Panc1 (cell line): ENCODE measurements around the gene GNL1. TPM values are rescaled to one million over a fixed set of nuclear protein-coding genes. Genes with fewer than 3 reads are reported as not detected.

Experiments used
- ATAC-seq: fragments of 200-7000 bp; cut with Tn5 transposase; 2 replicates; pipeline ENCODE4 v1.9.1; 2020; ENCODE audit warnings: mild to moderate bottlenecking, moderate library complexity
- BruUV-seq: library from RNA; stranded (reverse); fragments of 400-500 nt; replicated peaks from 2 replicates; lab custom pipeline; 2021; lab: Mats Ljungman, UMichigan
- CTCF ChIA-PET: fragments of 300-600 bp; sonication (Branson Sonifier 250); formaldehyde crosslinking; loops from one replicate; lab custom pipeline; 2022; ENCODE audit warnings: antibody characterized with exemption; lab: Charles Lee
- POLR2A ChIA-PET: fragments of 300-600 bp; sonication (Branson Sonifier 250); formaldehyde crosslinking; loops from one replicate; lab custom pipeline; 2022; ENCODE audit warnings: antibody characterized with exemption; lab: Charles Lee
- DNase-seq: peaks from one replicate; pipeline ENCODE4 v3.0.0-alpha.2; 2010; ENCODE audit warnings: low read depth, low spot score
- H3K27ac ChIP-seq: 2 replicates; pipeline ENCODE4 v1.5.1; 2011; ENCODE audit warnings: mild to moderate bottlenecking, low read length, inconsistent platforms
- H3K27me3 ChIP-seq: fragments of 200-500 bp; sonication (Bioruptor generic); 2 replicates; pipeline ENCODE4 v1.6.0; 2014; ENCODE audit warnings: low read length, inconsistent platforms; ENCODE audit not compliant: control insufficient read depth, insufficient read depth
- H3K36me3 ChIP-seq: fragments of 200-500 bp; sonication (Bioruptor generic); 2 replicates; pipeline ENCODE4 v1.5.1; 2014; ENCODE audit warnings: inconsistent platforms, mild to moderate bottlenecking, low read length, moderate library complexity; ENCODE audit not compliant: control insufficient read depth, insufficient read depth
- H3K4me1 ChIP-seq: 2 replicates; pipeline ENCODE4 v1.5.1; 2011; ENCODE audit warnings: inconsistent platforms, mild to moderate bottlenecking, low read length, moderate library complexity; ENCODE audit not compliant: control insufficient read depth, insufficient read depth
- H3K4me3 ChIP-seq, 2 experiments: 2 replicates each; pipeline ENCODE4 v1.5.1; 2011 to 2012; ENCODE audit warnings: low read depth in 2 of 2, low read length in 2 of 2, mild to moderate bottlenecking in 2 of 2, inconsistent platforms in 1 of 2, moderate library complexity in 1 of 2
- H3K9me3 ChIP-seq: fragments of 200-500 bp; sonication (Bioruptor generic); 2 replicates; pipeline ENCODE4 v1.5.1; 2014; ENCODE audit warnings: low read depth, mild to moderate bottlenecking, inconsistent platforms, low read length, moderate library complexity; ENCODE audit not compliant: control insufficient read depth, insufficient read depth
- POLR2AphosphoS5 ChIP-seq: IDR thresholded peaks from 2 replicates; pipeline ENCODE4 v1.6.1; 2012; ENCODE audit warnings: mild to moderate bottlenecking, low read depth, low read length, moderate library complexity
- REST ChIP-seq, 2 experiments: IDR thresholded peaks; 2 replicates each; pipeline ENCODE4 v1.6.1; 2011 to 2012; ENCODE audit warnings: low read depth in 2 of 2, control low read depth in 1 of 2, low read length in 1 of 2, mild to moderate bottlenecking in 1 of 2, moderate library complexity in 1 of 2; ENCODE audit not compliant: insufficient read depth in 1 of 2
- SIN3A ChIP-seq: IDR thresholded peaks from 2 replicates; pipeline ENCODE4 v1.6.1; 2012; ENCODE audit warnings: low read depth, mild to moderate bottlenecking, low read length, moderate library complexity, borderline replicate concordance; ENCODE audit not compliant: insufficient read depth
- TCF7L2 ChIP-seq: IDR thresholded peaks from 2 replicates; pipeline ENCODE4 v1.6.1; 2011; ENCODE audit warnings: mild to moderate bottlenecking, low read depth, low read length, inconsistent platforms
- in situ Hi-C: cut with HindIII; loops from 2 replicates; pipeline ENCODE4 v1.10.0; 2016; ENCODE audit warnings: low sequenced_read_pairs, low pct_unique_long_range_greater_than_20kb
- intact Hi-C: fragments of 100-400 bp; cut with micrococcal nuclease; formaldehyde crosslinking; loops from one replicate; pipeline ENCODE4 v1.10.0; 2022; ENCODE audit not compliant: unreplicated experiment
- total RNA-seq: library from RNA; stranded (reverse); gene quantifications from one replicate; pipeline ENCODE4 v1.2.1, GENCODE V29; 2021; ENCODE audit not compliant: unreplicated experiment
- TF ChIP-seq, protein P1 (sequence below): fragments of 450-650 bp; IDR thresholded peaks from 2 replicates; pipeline ENCODE4 v1.5.1; 2017; ENCODE audit warnings: mild to moderate bottlenecking

Gene GNL1
- total RNA-seq, 1 experiment from 2014 or later, result 90.6 TPM

DNA sequence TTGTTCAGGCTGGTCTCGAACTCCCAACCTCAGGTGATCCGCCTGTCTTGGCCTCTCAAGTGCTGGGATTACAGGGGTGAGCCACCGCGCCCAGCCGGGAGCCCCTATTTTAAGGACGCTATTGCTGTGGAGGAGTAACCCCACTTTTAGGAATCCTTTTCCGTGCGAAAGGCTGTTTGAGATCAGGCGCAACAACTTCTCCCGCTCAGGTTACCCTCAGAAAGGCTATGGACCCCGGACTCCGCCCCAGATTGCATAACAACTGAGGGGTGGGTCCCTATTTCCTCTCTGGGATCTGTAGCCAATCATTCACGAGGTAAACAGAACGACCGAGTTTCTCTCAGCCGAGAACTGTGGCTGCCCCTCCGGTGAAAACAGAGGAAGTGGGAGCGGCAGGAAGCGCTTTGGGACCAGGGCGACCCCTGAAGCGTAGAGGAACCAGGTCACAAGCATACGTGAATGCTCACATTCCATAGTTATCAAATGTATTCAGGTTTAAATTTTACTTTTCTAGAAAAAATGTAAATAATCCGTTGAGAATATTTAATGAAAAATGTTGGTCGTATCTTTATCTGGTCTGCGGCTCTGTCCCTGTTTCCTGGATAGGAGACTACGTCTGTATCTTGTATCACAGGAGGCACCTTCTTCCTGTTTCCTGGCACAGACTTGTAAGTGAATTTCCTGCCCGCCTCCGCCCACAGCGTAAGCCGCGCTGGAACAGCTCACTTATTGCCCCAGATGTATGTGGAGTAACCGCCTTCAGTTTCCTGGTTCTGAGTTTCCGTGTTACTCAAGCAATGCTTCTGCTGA, 40.1 kb downstream of the GNL1 start:
- no peak for TF ChIP-seq SIN3A
- TF ChIP-seq, protein P1, sequence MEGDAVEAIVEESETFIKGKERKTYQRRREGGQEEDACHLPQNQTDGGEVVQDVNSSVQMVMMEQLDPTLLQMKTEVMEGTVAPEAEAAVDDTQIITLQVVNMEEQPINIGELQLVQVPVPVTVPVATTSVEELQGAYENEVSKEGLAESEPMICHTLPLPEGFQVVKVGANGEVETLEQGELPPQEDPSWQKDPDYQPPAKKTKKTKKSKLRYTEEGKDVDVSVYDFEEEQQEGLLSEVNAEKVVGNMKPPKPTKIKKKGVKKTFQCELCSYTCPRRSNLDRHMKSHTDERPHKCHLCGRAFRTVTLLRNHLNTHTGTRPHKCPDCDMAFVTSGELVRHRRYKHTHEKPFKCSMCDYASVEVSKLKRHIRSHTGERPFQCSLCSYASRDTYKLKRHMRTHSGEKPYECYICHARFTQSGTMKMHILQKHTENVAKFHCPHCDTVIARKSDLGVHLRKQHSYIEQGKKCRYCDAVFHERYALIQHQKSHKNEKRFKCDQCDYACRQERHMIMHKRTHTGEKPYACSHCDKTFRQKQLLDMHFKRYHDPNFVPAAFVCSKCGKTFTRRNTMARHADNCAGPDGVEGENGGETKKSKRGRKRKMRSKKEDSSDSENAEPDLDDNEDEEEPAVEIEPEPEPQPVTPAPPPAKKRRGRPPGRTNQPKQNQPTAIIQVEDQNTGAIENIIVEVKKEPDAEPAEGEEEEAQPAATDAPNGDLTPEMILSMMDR, result no peak
- TF ChIP-seq REST (IDR thresholded peaks at IDR 0.05; ENCODE audit: insufficient read depth in 1 of 2, low read depth in 2 of 2, low read length in 1 of 2), result no peak
- no peak for TF ChIP-seq TCF7L2
- peak; percentile 42; the same call in 1 of the 2 replicates for TF ChIP-seq POLR2AphosphoS5
- no peaks in the 10 kb centered on the region for H3K9me3 ChIP-seq
- TSS peak; percentile 87 for BruUV-seq
- H3K4me3 ChIP-seq, result peak overlapping the region; percentile 62 to 67
- ATAC-seq (peak; percentile 95), DNase-seq (peak; percentile 46)
- H3K4me1 ChIP-seq, result no peaks in the 10 kb centered on the region
- H3K27ac ChIP-seq, result peak overlapping the region; percentile 89
- in situ Hi-C loops (no loop called here), intact Hi-C loops (no loop called here)
- ChIA-PET CTCF (interaction anchor here (0.6 to 2.3 kb wide), 5 partner anchors 16 to 92 kb away, joined by 3 to 10 read pairs (median 5); no protein-coding TSS in a partner anchor), POLR2A (interaction anchor here (0.7 to 1.1 kb wide), 3 partner anchors 12 to 204 kb away, joined by 3 to 11 read pairs (median 5); no protein-coding TSS in a partner anchor)
- H3K27me3 ChIP-seq, result no peaks in the 10 kb centered on the region
- no peaks in the 10 kb centered on the region for H3K36me3 ChIP-seq

DNA sequence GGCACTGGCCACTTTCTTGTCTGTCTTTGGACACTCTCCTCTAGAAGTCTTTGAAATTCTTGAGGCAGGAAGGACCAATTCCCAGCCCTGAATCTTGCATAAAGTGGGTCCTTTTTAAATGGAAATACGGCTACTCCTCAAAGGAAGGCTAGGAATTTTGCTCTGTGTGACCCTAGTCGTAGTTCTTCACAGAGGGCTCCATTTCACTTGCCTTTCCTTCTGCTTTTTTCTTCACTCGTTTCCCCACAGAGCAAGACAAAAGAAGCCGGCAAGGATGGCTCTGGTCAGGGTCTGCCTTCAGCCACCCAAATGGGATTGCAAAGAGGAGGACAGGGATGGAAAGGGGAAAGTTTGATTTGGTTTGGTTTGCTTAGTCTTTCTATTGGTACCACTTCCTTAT, 41.2 kb downstream of the GNL1 start:
- POLR2A ChIA-PET, result no interaction called here
- Histone ChIP-seq H3K27ac (no peak overlapping the region), H3K36me3 (no peaks in the 10 kb centered on the region)

More for the DNA sequence above, 41.2 kb downstream of the GNL1 start:
- no peaks in the 10 kb centered on the region for H3K9me3 ChIP-seq
- ATAC-seq (no peak), DNase-seq (no peak)
- BruUV-seq, result no TSS peak
- H3K4me1 ChIP-seq, result no peaks in the 10 kb centered on the region
- in situ Hi-C loops, result no loop called here
- no peak overlapping the region for H3K4me3 ChIP-seq
- TF ChIP-seq, protein P1, result no peak
- no peak for TF ChIP-seq REST (IDR thresholded peaks at IDR 0.05; ENCODE audit: insufficient read depth in 1 of 2, low read depth in 2 of 2, low read length in 1 of 2)
- no peak for TF ChIP-seq POLR2AphosphoS5
- CTCF ChIA-PET, result no interaction called here
- no peaks in the 10 kb centered on the region for H3K27me3 ChIP-seq
- intact Hi-C loops, result no loop called here
